ENCODE results near the gene SRRM4.

SRRM4 gene

GRCh38 chr12:119157978-119158377, 176.6 kb downstream of the SRRM4 start:
- DNase-seq: peak in 11 of 56 donors; percentile 6 to 26 (median 16)

GRCh38 chr12:119158402-119158801, 177.1 kb downstream of the SRRM4 start:
- no peak for DNase-seq

GRCh38 chr12:119159844-119160243, 178.5 kb downstream of the SRRM4 start:
- no peak for DNase-seq

GRCh38 chr12:119167902-119168301, 186.6 kb downstream of the SRRM4 start:
- no peak for DNase-seq

- DNase-seq: no peak
Measured at GRCh38 chr12:119168721-119169120, 187.4 kb downstream of the SRRM4 start.

GRCh38 chr12:119169150-119169549, 187.8 kb downstream of the SRRM4 start:
- no peak for DNase-seq

GRCh38 chr12:119171291-119171690, 189.9 kb downstream of the SRRM4 start:
- no peak for DNase-seq

GRCh38 chr12:119171691-119172425, 190.5 kb downstream of the SRRM4 start:
- DNase-seq: no peak

- DNase-seq: no peak
Measured at GRCh38 chr12:119175081-119175480, 193.7 kb downstream of the SRRM4 start.

GRCh38 chr12:119176267-119177055, 195.1 kb downstream of the SRRM4 start:
- peak in 43 of 56 donors; percentile 3 to 84 (median 51) for DNase-seq

- no peak for DNase-seq
Measured at GRCh38 chr12:119177056-119177325, 195.7 kb downstream of the SRRM4 start.

GRCh38 chr12:119177724-119178380, 196.5 kb downstream of the SRRM4 start:
- DNase-seq: no peak

GRCh38 chr12:119178544-119179334, 197.4 kb downstream of the SRRM4 start, which contains the start of gene HSPB8:
Gene HSPB8, plus strand, starts transcription at chr12:119178931. Its CDS starts 382 bp downstream, at chr12:119179313.
- peak in 51 of 56 donors; percentile 4 to 88 (median 50) for DNase-seq

GRCh38 chr12:119179335-119180021, 198.1 kb downstream of the SRRM4 start:
- no peak for DNase-seq

GRCh38 chr12:119180380-119181040, 199.2 kb downstream of the SRRM4 start:
- DNase-seq: peak in 24 of 56 donors; percentile 3 to 37 (median 14)

GRCh38 chr12:119181202-119181601, 199.9 kb downstream of the SRRM4 start:
- no peak for DNase-seq

GRCh38 chr12:119181944-119182343, 200.6 kb downstream of the SRRM4 start:
- DNase-seq: no peak

- DNase-seq: peak in 19 of 56 donors; percentile 3 to 57 (median 15)
Measured at GRCh38 chr12:119182701-119183493, 201.6 kb downstream of the SRRM4 start.
